HEK293 (cell line): ENCODE results near the gene SH3BP1.

Experiments
- CTCF ChIA-PET: fragments of 350-600 bp; formaldehyde crosslinking; extraction: SDS; loops from one replicate; lab custom pipeline; 2021; ENCODE audit warnings: antibody characterized with exemption; lab: Yijun Ruan, JAX
- POLR2A ChIA-PET: fragments of 300-600 bp; formaldehyde crosslinking; extraction: SDS; loops from one replicate; lab custom pipeline; 2020; ENCODE audit warnings: antibody characterized with exemption, inconsistent platforms; lab: Yijun Ruan, JAX
- H3K27ac ChIP-seq: fragments of 200-500 bp; sonication (Bioruptor generic); 2 replicates; pipeline ENCODE4 v1.5.1; 2014; ENCODE audit warnings: low read depth, low read length, control low read depth, inconsistent platforms; ENCODE audit errors: extremely low read depth
- H3K36me3 ChIP-seq, 2 experiments: fragments of 200-500 bp in 1 of 2; sonication (Bioruptor generic) in 1 of 2; 1 replicate in 1 of 2; 2 replicates in 1 of 2; pipeline ENCODE4 v1.5.1; 2014 to 2017; ENCODE audit warnings: inconsistent platforms in 2 of 2, low read length in 2 of 2; ENCODE audit not compliant: control insufficient read depth in 2 of 2, insufficient read depth in 1 of 2
- H3K4me1 ChIP-seq: fragments of 200-500 bp; sonication (Bioruptor generic); 2 replicates; pipeline ENCODE4 v1.5.1; 2014; ENCODE audit warnings: mild to moderate bottlenecking, low read length, inconsistent platforms; ENCODE audit not compliant: control insufficient read depth, insufficient read depth
- H3K4me3 ChIP-seq: 2 replicates; pipeline ENCODE4 v1.5.1; 2011; ENCODE audit warnings: low read depth, mild to moderate bottlenecking, control low read depth, low read length, moderate library complexity
- H3K9me3 ChIP-seq: fragments of 200-500 bp; sonication (Bioruptor generic); 2 replicates; pipeline ENCODE4 v1.5.1; 2014; ENCODE audit warnings: low read depth, low read length, inconsistent platforms; ENCODE audit not compliant: control insufficient read depth, insufficient read depth
- KLF8 ChIP-seq: fragments of 450-650 bp; formaldehyde crosslinking; IDR thresholded peaks from 2 replicates; pipeline ENCODE4 v1.5.1; 2016; ENCODE audit warnings: missing biosample characterization, missing genetic modification characterization
- PRDM1 ChIP-seq: fragments of 450-650 bp; formaldehyde crosslinking; IDR thresholded peaks from 2 replicates; pipeline ENCODE4; 2016; ENCODE audit warnings: missing biosample characterization, missing genetic modification characterization
- SALL2 ChIP-seq: fragments of 450-650 bp; formaldehyde crosslinking; IDR thresholded peaks from 2 replicates; pipeline ENCODE4 v1.5.0; 2017; ENCODE audit warnings: missing biosample characterization, mild to moderate bottlenecking, missing genetic modification characterization, borderline replicate concordance
- ZFP41 ChIP-seq: fragments of 450-650 bp; formaldehyde crosslinking; IDR thresholded peaks from 2 replicates; pipeline ENCODE4 v1.5.1; 2016; ENCODE audit warnings: missing biosample characterization, missing genetic modification characterization, borderline replicate concordance
- ZIC2 ChIP-seq: fragments of 450-650 bp; formaldehyde crosslinking; IDR thresholded peaks from 2 replicates; pipeline ENCODE4 v1.5.1; 2016; ENCODE audit warnings: missing biosample characterization, missing genetic modification characterization
- ZNF132 ChIP-seq: fragments of 450-650 bp; formaldehyde crosslinking; IDR thresholded peaks from 2 replicates; pipeline ENCODE4 v1.5.1; 2017; ENCODE audit warnings: missing biosample characterization, missing genetic modification characterization, borderline replicate concordance
- ZNF16 ChIP-seq: fragments of 450-650 bp; formaldehyde crosslinking; IDR thresholded peaks from 2 replicates; pipeline ENCODE4 v1.5.1; 2016; ENCODE audit warnings: low read depth, missing biosample characterization, missing genetic modification characterization
- ZNF211 ChIP-seq: fragments of 450-650 bp; formaldehyde crosslinking; IDR thresholded peaks from 2 replicates; pipeline ENCODE4 v1.5.1; 2016; ENCODE audit warnings: low read depth, missing biosample characterization, missing genetic modification characterization
- ZNF221 ChIP-seq: fragments of 450-650 bp; formaldehyde crosslinking; IDR thresholded peaks from 2 replicates; pipeline ENCODE4 v1.5.1; 2017; ENCODE audit warnings: missing biosample characterization, missing genetic modification characterization, borderline replicate concordance
- ZNF23 ChIP-seq: fragments of 450-650 bp; formaldehyde crosslinking; IDR thresholded peaks from 2 replicates; pipeline ENCODE4 v1.5.1; 2016; ENCODE audit warnings: missing biosample characterization, missing genetic modification characterization, borderline replicate concordance
- ZNF366 ChIP-seq: fragments of 450-650 bp; formaldehyde crosslinking; conservative IDR thresholded peaks from 2 replicates; pipeline ENCODE4 v1.5.1; 2016; ENCODE audit warnings: missing biosample characterization, missing genetic modification characterization
- ZNF404 ChIP-seq: fragments of 450-650 bp; formaldehyde crosslinking; IDR thresholded peaks from 2 replicates; pipeline ENCODE4 v1.5.1; 2017; ENCODE audit warnings: missing biosample characterization, missing genetic modification characterization
- ZNF416 ChIP-seq: fragments of 450-650 bp; formaldehyde crosslinking; IDR thresholded peaks from 2 replicates; pipeline ENCODE4 v1.5.1; 2016; ENCODE audit warnings: missing biosample characterization, missing genetic modification characterization
- ZNF530 ChIP-seq: fragments of 450-650 bp; formaldehyde crosslinking; IDR thresholded peaks from 2 replicates; pipeline ENCODE4 v1.5.1; 2016; ENCODE audit warnings: low read depth, missing biosample characterization, missing genetic modification characterization
- ZNF549 ChIP-seq: fragments of 450-650 bp; IDR thresholded peaks from 2 replicates; pipeline ENCODE4 v1.5.1; 2018; ENCODE audit warnings: missing biosample characterization, missing genetic modification characterization, mild to moderate bottlenecking, inconsistent platforms, moderate library complexity
- ZNF610 ChIP-seq: fragments of 450-650 bp; formaldehyde crosslinking; IDR thresholded peaks from 2 replicates; pipeline ENCODE4 v1.5.1; 2016; ENCODE audit warnings: missing biosample characterization, missing genetic modification characterization, borderline replicate concordance
- ZNF624 ChIP-seq: fragments of 450-650 bp; formaldehyde crosslinking; IDR thresholded peaks from 2 replicates; pipeline ENCODE4 v1.5.1; 2017; ENCODE audit warnings: missing biosample characterization, missing genetic modification characterization
- ZNF677 ChIP-seq: fragments of 450-650 bp; IDR thresholded peaks from 2 replicates; pipeline ENCODE4 v1.5.0; 2018; ENCODE audit warnings: missing biosample characterization, mild to moderate bottlenecking, missing genetic modification characterization, moderate library complexity
- ZNF768 ChIP-seq: fragments of 450-650 bp; formaldehyde crosslinking; IDR thresholded peaks from 2 replicates; pipeline ENCODE4 v1.5.1; 2018; ENCODE audit warnings: missing biosample characterization, mild to moderate bottlenecking, missing genetic modification characterization
- ZNF777 ChIP-seq: fragments of 450-650 bp; formaldehyde crosslinking; IDR thresholded peaks from 2 replicates; pipeline ENCODE4 v1.5.1; 2017; ENCODE audit warnings: missing biosample characterization, missing genetic modification characterization, borderline replicate concordance
- ZNF792 ChIP-seq: fragments of 450-650 bp; formaldehyde crosslinking; IDR thresholded peaks from 2 replicates; pipeline ENCODE4 v1.5.1; 2016; ENCODE audit warnings: missing biosample characterization, missing genetic modification characterization
- ZNF843 ChIP-seq: fragments of 450-650 bp; formaldehyde crosslinking; IDR thresholded peaks from 2 replicates; pipeline ENCODE4 v1.5.1; 2016; ENCODE audit warnings: missing biosample characterization, missing genetic modification characterization
- TF ChIP-seq, protein P1 (sequence below): fragments of 450-650 bp; IDR thresholded peaks from 2 replicates; pipeline ENCODE4 v1.5.1; 2018; ENCODE audit warnings: missing biosample characterization, missing genetic modification characterization
- TF ChIP-seq, protein P2 (sequence below): fragments of 450-650 bp; formaldehyde crosslinking; IDR thresholded peaks from 2 replicates; pipeline ENCODE4 v1.5.1; 2016; ENCODE audit warnings: missing biosample characterization, missing genetic modification characterization
- TF ChIP-seq, protein P3 (sequence below): fragments of 450-650 bp; formaldehyde crosslinking; IDR thresholded peaks from 2 replicates; pipeline ENCODE4 v1.5.1; 2016; ENCODE audit warnings: missing biosample characterization, missing genetic modification characterization
- TF ChIP-seq, protein P4 (sequence below): fragments of 450-650 bp; formaldehyde crosslinking; IDR thresholded peaks from 2 replicates; pipeline ENCODE4 v1.5.0; 2017; ENCODE audit warnings: missing biosample characterization, missing genetic modification characterization, borderline replicate concordance
- TF ChIP-seq, protein P5 (sequence below): fragments of 450-650 bp; formaldehyde crosslinking; IDR thresholded peaks from 2 replicates; pipeline ENCODE4 v1.5.1; 2016; ENCODE audit warnings: missing biosample characterization, missing genetic modification characterization

The SH3BP1 gene

DNA sequence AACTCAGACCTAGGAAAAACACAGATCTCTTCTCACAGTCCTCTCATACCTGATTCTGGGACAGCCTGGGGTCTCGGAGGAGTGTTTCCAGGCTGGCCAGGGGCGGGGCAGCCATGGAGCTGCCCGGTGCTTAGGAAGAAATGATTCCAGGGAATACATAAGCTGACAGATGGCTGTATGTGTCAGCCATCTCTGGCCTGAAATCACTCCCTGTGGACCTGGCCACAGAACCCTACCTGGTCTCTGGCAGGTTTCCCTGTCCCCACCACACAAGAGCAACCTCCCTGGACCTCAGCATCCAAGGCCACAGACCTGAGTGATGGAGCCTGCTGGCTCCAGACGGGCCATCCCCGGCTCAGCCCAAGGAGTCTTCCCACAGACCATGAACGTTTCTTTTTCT, 20.8 kb upstream of the SH3BP1 start:
- ChIA-PET POLR2A (interaction anchor here (0.8 to 1.0 kb wide), 2 partner anchors 9 to 67 kb away, joined by 3 to 6 read pairs; partner anchors contain the start of gene NOL12), CTCF (interaction anchor here (0.5 to 3.8 kb wide), 8 partner anchors 9 to 245 kb away, joined by 3 to 18 read pairs (median 3); no protein-coding TSS in a partner anchor)
- TF ChIP-seq ZNF211 (no peak), ZNF416 (tag by site-specific recombination) (no peak), ZNF843 (tag by site-specific recombination) (no peak), ZNF777 (tag by site-specific recombination) (no peak), ZNF677 (no peak), ZNF530 (tag by site-specific recombination) (no peak), SALL2 (tag by site-specific recombination) (no peak), ZNF610 (no peak)
- TF ChIP-seq, protein P1, sequence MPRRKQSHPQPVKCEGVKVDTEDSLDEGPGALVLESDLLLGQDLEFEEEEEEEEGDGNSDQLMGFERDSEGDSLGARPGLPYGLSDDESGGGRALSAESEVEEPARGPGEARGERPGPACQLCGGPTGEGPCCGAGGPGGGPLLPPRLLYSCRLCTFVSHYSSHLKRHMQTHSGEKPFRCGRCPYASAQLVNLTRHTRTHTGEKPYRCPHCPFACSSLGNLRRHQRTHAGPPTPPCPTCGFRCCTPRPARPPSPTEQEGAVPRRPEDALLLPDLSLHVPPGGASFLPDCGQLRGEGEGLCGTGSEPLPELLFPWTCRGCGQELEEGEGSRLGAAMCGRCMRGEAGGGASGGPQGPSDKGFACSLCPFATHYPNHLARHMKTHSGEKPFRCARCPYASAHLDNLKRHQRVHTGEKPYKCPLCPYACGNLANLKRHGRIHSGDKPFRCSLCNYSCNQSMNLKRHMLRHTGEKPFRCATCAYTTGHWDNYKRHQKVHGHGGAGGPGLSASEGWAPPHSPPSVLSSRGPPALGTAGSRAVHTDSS (tag by site-specific recombination) = no peak
- TF ChIP-seq, protein P2, sequence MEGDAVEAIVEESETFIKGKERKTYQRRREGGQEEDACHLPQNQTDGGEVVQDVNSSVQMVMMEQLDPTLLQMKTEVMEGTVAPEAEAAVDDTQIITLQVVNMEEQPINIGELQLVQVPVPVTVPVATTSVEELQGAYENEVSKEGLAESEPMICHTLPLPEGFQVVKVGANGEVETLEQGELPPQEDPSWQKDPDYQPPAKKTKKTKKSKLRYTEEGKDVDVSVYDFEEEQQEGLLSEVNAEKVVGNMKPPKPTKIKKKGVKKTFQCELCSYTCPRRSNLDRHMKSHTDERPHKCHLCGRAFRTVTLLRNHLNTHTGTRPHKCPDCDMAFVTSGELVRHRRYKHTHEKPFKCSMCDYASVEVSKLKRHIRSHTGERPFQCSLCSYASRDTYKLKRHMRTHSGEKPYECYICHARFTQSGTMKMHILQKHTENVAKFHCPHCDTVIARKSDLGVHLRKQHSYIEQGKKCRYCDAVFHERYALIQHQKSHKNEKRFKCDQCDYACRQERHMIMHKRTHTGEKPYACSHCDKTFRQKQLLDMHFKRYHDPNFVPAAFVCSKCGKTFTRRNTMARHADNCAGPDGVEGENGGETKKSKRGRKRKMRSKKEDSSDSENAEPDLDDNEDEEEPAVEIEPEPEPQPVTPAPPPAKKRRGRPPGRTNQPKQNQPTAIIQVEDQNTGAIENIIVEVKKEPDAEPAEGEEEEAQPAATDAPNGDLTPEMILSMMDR (tag by site-specific recombination) = no peak
- TF ChIP-seq, protein P3, sequence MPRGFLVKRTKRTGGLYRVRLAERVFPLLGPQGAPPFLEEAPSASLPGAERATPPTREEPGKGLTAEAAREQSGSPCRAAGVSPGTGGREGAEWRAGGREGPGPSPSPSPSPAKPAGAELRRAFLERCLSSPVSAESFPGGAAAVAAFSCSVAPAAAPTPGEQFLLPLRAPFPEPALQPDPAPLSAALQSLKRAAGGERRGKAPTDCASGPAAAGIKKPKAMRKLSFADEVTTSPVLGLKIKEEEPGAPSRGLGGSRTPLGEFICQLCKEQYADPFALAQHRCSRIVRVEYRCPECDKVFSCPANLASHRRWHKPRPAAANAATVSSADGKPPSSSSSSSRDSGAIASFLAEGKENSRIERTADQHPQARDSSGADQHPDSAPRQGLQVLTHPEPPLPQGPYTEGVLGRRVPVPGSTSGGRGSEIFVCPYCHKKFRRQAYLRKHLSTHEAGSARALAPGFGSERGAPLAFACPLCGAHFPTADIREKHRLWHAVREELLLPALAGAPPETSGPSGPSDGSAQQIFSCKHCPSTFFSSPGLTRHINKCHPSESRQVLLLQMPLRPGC (tag by site-specific recombination) = no peak
- TF ChIP-seq, protein P4, sequence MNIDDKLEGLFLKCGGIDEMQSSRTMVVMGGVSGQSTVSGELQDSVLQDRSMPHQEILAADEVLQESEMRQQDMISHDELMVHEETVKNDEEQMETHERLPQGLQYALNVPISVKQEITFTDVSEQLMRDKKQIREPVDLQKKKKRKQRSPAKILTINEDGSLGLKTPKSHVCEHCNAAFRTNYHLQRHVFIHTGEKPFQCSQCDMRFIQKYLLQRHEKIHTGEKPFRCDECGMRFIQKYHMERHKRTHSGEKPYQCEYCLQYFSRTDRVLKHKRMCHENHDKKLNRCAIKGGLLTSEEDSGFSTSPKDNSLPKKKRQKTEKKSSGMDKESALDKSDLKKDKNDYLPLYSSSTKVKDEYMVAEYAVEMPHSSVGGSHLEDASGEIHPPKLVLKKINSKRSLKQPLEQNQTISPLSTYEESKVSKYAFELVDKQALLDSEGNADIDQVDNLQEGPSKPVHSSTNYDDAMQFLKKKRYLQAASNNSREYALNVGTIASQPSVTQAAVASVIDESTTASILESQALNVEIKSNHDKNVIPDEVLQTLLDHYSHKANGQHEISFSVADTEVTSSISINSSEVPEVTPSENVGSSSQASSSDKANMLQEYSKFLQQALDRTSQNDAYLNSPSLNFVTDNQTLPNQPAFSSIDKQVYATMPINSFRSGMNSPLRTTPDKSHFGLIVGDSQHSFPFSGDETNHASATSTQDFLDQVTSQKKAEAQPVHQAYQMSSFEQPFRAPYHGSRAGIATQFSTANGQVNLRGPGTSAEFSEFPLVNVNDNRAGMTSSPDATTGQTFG (tag by site-specific recombination) = no peak
- Histone ChIP-seq H3K36me3 (peaks cover 17 to 78% of the 10 kb centered on the region in 2 experiments), H3K4me3 (no peak overlapping the region), H3K27ac (no peak overlapping the region), H3K9me3 (no peaks in the 10 kb centered on the region), H3K4me1 (no peaks in the 10 kb centered on the region)

DNA sequence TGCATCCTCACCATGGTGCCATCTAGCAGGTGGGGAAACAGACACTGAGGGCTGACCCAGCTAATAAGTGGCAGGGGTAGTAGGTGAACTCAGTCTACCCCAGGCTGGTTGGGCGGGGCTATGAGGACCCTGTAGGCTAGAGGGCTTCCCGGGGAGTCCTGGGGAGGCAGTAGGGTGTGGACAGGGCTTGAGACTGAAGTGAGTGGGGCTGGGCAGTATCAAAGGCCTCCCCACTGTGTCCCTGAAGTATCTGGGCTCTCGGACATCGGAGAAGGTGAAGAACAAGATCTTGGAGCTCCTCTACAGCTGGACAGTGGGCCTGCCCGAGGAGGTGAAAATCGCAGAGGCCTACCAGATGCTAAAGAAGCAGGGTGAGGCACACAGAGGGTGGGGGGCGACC, 19.5 kb upstream of the SH3BP1 start:
- H3K27ac ChIP-seq = no peak overlapping the region
- CTCF ChIA-PET = interaction anchor here (0.6 to 3.8 kb wide), 8 partner anchors 23 to 993 kb away, joined by 3 to 18 read pairs (median 4); no protein-coding TSS in a partner anchor
- no peak overlapping the region for H3K4me3 ChIP-seq
- POLR2A ChIA-PET = interaction anchor here (0.6 to 0.7 kb wide), 3 partner anchors 28 to 64 kb away, joined by 3 to 7 read pairs (median 4); no protein-coding TSS in a partner anchor
- H3K4me1 ChIP-seq = no peaks in the 10 kb centered on the region
- H3K9me3 ChIP-seq = no peaks in the 10 kb centered on the region
- H3K36me3 ChIP-seq = peaks cover 22 to 78% of the 10 kb centered on the region in 2 experiments; a peak in 2 of 3 replicates
- no peak for TF ChIP-seq ZNF416 (tag by site-specific recombination)
- TF ChIP-seq SALL2 (tag by site-specific recombination) = no peak
- no peak for TF ChIP-seq PRDM1 (tag by site-specific recombination)
- TF ChIP-seq ZFP41 (tag by site-specific recombination) = no peak
- no peak for TF ChIP-seq ZNF366 (tag by site-specific recombination)
- TF ChIP-seq ZNF530 (tag by site-specific recombination) = no peak
- TF ChIP-seq ZIC2 = no peak
- TF ChIP-seq, protein P5, sequence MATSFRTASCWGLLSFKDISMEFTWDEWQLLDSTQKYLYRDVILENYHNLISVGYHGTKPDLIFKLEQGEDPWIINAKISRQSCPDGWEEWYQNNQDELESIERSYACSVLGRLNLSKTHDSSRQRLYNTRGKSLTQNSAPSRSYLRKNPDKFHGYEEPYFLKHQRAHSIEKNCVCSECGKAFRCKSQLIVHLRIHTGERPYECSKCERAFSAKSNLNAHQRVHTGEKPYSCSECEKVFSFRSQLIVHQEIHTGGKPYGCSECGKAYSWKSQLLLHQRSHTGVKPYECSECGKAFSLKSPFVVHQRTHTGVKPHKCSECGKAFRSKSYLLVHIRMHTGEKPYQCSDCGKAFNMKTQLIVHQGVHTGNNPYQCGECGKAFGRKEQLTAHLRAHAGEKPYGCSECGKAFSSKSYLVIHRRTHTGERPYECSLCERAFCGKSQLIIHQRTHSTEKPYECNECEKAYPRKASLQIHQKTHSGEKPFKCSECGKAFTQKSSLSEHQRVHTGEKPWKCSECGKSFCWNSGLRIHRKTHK (tag by site-specific recombination) = no peak
- TF ChIP-seq ZNF221 (tag by site-specific recombination) = no peak
- no peak for TF ChIP-seq KLF8 (tag by site-specific recombination)
- TF ChIP-seq ZNF549 (tag by site-specific recombination) = no peak
- TF ChIP-seq ZNF16 = no peak
- no peak for TF ChIP-seq ZNF768 (tag by site-specific recombination)
- TF ChIP-seq ZNF132 (tag by site-specific recombination) = no peak
- no peak for TF ChIP-seq ZNF23 (tag by site-specific recombination)
- TF ChIP-seq ZNF792 (tag by site-specific recombination) = no peak
- TF ChIP-seq ZNF404 (tag by site-specific recombination) = no peak
- TF ChIP-seq ZNF624 (tag by site-specific recombination) = no peak
